H4 (cell line): ENCODE results near the gene PSMA6. TPM values are rescaled to one million over a fixed set of nuclear protein-coding genes. Genes with fewer than 3 reads are reported as not detected.
"Not testable (repeated sequence)": the region's sequence is repeated elsewhere in the genome, so short reads cannot be mapped to it uniquely, and the experiment has no call there.

ENCODE experiments used
- DNase-seq: peaks from one replicate; pipeline ENCODE4 v3.0.0-alpha.2; 2015; ENCODE audit warnings: low spot score
- total RNA-seq: library from RNA; depleted of rRNA; stranded (reverse); fragments of >200 nt; shearing (Covaris generic); gene quantifications from 2 replicates; pipeline ENCODE4 v1.2.3, GENCODE V29; 2014

Gene PSMA6
- total RNA-seq, 1 experiment from 2014 or later, result 429 TPM

GRCh38 chr14:35342489-35343010, 50.4 kb downstream of the PSMA6 start:
- no peak for DNase-seq

DNA sequence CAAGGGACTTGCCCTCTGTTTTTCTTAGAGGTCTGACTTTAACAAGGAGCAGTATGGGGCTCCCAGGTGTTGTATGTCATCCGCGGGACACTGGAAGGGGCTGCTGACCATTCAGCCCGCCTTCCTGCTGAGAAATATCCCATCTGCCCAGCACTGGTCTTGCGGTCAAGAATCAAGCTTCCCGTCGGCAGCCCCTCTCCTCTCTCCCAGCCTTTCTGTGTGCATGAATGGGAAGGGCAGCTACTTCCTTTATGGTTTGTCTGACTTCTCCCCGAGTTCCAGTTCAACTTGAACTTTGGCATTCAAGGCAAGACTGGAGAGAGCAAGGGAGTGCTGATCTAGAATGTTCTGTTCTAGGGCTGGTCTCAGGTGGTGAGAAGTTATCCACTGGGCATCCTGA, 51.5 kb downstream of the PSMA6 start:
- no peak for DNase-seq

DNA sequence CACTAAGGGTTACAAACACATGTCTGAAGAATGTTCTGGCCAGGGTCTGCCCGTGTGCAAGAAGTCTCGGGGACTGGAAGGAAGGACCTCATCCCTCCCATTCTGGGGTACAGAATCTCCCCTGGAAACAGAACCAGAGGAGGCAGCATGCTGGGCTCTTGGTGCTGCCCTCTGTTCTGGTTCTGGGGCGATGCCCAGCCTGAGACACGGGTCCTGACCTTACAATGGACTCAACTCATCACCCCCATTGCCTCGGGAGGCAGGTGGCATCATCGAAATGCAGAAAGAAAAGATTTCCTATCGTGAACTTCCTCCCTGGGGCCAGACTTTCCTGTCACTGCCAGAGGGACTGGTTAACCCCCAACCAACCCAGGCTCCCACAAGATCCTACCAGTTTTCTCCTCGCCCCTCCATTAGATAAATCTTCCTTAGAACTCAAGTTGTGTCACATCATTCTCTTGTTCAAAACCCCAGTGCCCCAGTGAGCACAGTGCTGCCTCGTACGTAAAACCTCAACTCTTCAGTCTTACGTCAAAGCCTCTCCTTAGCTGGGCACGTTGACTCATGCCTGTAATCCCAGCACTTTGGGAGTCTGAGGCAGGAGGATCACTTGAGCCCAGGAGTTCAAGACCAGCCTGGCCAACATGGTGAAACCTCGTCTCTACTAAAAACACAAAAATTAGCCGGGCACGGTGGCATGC, 52.1 kb downstream of the PSMA6 start:
- DNase-seq, result no peak

- DNase-seq, result no peak
Measured at GRCh38 chr14:35346738-35347322, 54.6 kb downstream of the PSMA6 start.

DNA sequence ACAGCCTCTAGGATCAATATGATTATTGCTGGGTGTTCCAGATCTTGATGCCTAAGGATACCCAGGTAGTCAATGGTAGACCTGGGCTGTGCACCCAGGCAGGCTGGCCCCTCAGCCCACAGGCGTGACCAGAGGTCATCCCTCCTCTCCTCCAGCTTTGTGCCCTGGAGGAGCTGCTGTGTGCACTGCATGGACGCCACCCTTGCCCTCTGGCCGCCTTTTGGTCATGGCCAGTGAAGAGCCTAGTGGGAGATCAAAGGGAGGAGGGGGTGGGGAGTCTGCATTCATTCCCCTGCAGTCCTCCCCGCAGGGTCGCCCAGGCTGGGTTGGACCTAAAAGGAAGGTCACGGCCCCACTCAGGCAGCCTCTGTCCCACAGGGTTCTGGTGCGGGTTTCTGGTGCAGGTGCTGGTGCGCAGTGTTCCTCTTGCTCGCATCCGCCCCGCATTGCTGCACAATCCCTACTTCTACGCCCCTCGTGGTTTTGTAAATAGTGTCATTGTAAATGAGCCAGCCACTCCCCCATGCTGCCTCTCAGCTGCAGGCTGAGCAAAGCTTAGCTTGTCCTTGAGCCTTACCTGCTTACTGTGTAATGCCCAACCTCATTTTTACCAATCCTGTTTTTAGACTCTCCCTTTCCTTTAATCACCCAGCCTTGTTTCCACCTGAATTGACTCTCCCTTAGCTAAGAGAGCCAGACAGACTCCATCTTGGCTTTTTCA, 55.3 kb downstream of the PSMA6 start:
- DNase-seq, result no peak

DNA sequence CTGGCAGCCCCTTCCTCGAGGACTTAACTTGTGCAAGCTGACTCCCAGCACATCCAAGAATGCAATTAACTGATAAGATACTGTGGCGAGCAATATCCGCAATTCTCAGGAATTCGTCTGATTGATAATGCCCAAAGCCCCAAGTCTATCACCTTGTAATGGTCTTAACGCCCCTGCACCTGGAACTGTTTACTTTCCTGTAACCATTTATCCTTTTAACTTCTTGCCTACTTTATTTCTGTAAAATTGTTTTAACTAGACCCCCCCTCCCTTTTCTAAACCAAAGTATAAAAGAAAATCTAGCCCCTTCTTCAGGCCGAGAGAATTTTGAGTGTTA, 55.8 kb downstream of the PSMA6 start:
- DNase-seq, result not testable (repeated sequence)

GRCh38 chr14:35349496-35350365, 57.5 kb downstream of the PSMA6 start:
- no peak for DNase-seq

- DNase-seq, result no peak
Measured at GRCh38 chr14:35351497-35351896, 59.3 kb downstream of the PSMA6 start.

- no peak for DNase-seq
Measured at GRCh38 chr14:35351897-35352273, 59.7 kb downstream of the PSMA6 start.

DNA sequence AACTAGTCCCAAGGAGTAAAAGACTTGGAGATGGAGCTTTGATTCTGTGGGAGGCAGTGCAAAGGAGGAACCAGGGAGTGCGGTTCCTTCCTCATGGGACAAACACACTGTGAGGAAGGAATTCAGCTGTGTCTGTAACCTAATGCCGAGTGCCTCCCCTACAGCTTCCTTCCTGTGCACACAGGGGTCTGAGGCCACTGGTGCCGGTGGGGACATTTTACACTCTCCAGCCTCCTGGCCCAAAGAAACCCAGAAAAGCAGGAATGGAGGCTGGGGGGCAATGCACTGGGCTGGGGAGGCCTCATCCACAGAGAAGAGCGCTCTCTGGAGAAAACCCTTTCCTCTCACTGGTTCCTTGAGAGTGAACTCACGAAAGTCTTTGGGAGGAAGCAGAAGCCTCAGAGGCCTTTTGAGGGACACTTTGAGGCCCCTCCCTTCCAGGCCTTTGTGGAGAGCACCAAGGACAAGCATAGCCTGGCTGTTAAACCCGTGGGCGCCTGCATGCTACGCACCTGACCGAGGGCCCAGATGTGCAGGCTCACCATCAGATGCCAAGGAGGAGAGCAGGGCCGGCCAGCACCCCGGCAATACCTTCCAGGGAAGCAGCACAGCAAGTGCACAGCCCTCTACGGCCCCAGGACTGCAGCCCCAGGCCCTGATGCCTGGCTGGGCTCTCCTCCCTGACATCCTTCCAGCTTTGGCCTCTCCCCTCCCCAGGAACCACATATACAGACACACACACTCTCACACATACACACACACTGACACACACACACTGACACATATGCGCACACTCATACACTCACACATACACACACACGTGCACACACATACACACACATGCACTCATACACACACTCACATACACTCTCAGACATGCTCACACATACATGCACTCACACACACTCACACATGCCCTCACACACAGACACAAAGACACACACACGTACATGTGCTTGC, 60.4 kb downstream of the PSMA6 start:
- peak; percentile 2 for DNase-seq

DNA sequence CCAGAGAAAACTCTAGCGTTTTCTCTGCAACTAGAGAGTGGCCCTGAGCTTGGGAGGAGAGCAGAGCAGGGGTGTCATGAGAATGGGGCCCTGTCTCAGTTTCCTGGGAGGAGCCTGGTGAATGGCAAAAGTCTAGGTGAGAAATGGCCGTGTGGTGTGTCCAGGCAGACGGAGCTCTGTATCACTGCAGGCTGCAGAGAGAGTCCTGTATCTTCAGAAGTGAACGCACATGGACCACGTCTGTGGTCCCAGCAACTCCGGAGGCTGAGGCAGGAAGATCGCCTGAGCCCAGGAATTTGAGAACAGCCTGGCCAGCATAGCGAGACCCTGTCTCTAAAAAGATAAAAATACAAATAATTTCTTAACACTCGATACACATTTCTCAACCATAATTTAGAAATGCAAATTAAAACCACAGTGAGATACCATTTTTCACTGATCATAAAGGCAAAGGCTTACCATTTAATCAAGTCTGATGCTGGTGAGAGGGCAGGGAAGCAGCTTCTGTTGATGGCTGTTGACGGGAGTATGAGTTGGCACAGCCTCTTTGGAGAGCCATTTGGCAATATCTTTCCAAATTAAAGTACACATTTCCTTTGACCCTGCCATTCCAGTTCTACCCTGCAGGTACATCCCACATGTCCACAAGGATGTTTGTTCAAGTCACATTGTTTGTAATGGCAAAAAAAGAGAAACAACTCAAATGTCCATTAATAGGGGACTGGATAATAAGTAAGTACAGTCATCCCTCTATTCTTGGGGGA, 61.4 kb downstream of the PSMA6 start:
- peak; percentile 1 for DNase-seq

GRCh38 chr14:35355235-35355634, 63.1 kb downstream of the PSMA6 start:
- DNase-seq, result not testable (repeated sequence)

- peak; percentile 2 for DNase-seq
Measured at GRCh38 chr14:35355981-35356841, 64.0 kb downstream of the PSMA6 start.

GRCh38 chr14:35359655-35360054, 67.5 kb downstream of the PSMA6 start:
- not testable (repeated sequence) for DNase-seq

GRCh38 chr14:35361141-35361480, 68.9 kb downstream of the PSMA6 start:
- no peak for DNase-seq

DNA sequence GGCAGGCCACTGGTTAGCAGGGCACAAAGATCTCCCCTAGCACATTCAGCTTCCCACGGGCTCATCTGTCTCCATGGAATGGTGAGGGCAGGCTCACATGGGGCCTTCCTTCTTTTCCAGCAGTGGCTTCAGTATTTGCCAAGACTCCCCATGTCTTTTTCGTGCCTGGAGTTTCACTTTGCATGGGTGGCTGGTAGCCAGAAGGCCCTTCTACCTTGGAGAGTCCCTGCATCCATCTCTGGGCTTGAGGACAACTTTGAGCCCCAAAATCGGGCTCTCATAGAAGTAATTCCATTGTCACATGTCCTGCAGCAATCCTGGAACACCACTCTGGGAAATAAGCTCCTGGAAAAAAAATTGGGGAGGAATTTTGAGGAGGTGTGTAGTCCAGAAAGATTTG, 70.3 kb downstream of the PSMA6 start:
- no peak for DNase-seq

DNA sequence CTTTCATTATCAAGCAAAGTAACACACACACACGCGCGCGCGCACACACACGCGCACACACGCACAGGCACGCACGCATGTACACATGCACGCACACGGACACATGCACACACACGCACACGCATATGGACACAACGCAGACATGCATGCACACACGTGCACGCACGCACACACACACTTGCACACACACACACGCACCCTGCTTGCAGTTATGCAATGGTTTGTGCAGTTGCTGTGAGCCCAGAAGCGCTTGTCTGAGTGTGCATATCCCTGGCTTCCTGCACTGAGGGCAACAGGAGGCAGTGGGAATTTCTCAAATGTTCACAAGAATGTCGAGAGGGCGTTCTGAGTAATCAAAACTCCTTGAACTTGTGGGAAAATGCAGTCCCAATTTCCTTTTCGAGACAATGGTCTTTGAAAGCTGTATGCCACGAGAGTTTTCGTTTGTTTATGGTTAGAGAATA, 70.8 kb downstream of the PSMA6 start:
- no peak for DNase-seq

- DNase-seq, result peak; percentile 84
Measured at GRCh38 chr14:35365130-35366055, 73.2 kb downstream of the PSMA6 start.
